ENCODE results near the gene PTRHD1.

DNA sequence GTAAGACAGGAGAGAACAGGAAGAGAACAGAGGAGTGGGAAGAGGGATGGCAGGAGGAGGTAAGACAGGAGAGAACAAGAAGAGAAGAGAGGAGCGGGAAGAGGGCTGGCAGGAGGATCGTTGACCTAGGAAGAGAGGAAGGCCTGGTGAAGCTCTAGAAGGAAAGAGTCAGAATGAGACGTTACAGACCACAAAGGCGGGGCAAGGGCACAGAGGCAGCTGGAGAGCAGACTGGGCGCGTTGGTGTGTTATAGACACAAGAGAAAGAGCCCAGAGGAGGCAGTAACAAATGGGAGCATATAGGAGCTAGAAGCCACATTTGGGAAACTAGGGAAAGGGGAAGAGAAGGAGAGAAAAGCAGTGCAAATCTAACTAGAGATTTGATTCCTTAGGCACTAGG lies 26.6 kb downstream of the PTRHD1 start:
- no peak for TF ChIP-seq CTCF (IDR thresholded peaks at IDR 0.05; ENCODE audit: control extremely low read depth in 1 of 3, insufficient read depth in 1 of 3, low read depth in 1 of 3, low read length in 3 of 3)
- no peak for TF ChIP-seq SIN3A (conservative IDR thresholded peaks at IDR 0.05 in 1 of 2, IDR thresholded peaks at IDR 0.05 in 1 of 2; ENCODE audit: low read depth in 1 of 2, low read length in 2 of 2)
- no peak for TF ChIP-seq YY1 (IDR thresholded peaks at IDR 0.05; ENCODE audit: low read depth, low read length)
- no peak for TF ChIP-seq EZH2 (IDR thresholded peaks at IDR 0.05; ENCODE audit: low read depth, low read length, severe bottlenecking)
- no peak for TF ChIP-seq EP300 (IDR thresholded peaks at IDR 0.05; ENCODE audit: borderline replicate concordance in 1 of 2, low read depth in 2 of 2, low read length in 2 of 2)
- TF ChIP-seq USF2 (IDR thresholded peaks at IDR 0.05; ENCODE audit: low read length) = no peak
- TF ChIP-seq TAF1 (IDR thresholded peaks at IDR 0.05; ENCODE audit: low read depth, low read length) = no peak
- no peak for TF ChIP-seq CHD1 (IDR thresholded peaks at IDR 0.05; ENCODE audit: low read depth, low read length)
- TF ChIP-seq POLR2A (IDR thresholded peaks at IDR 0.05; ENCODE audit: control extremely low read depth in 1 of 2, low read depth in 2 of 2, low read length in 2 of 2) = no peak
